Measurements from ENCODE around the gene INO80E.

INO80E gene

DNA sequence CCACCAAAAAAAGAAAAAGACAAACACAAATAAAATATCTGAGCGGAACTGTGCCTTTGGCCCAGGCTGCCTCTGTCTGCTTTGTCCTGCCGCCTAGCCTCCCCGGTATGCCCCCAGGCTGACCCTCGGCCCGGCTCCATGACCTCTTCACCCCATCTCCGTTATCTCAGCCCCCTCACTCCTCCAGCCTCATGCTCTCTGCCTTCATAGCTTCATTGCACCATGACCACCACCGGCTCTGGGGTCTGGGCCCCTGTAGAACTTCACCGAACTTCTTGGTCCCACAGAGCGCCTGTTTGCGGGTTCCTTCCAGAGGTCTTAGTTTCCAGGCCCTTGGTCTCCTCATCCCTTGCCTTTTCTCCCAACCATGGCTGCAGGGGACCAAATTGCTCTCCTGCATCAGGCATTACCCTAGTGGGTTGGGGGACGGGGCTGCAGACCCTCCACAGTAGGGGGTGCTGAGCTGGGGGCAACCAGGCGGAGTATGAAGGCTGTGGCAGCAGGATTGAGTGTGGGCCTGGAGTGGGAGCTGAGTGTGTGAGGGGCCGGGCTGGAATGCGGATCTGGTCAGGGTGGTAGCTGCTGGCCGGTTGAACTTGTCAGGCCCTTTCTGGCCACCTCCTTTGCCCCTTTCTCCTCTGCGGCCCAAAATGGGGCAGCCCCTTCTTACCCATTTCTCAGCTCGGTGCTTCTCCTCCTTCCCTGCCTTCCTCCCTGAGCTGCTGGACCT is 7.5 kb upstream of the INO80E start:
- TF ChIP-seq, protein P1, sequence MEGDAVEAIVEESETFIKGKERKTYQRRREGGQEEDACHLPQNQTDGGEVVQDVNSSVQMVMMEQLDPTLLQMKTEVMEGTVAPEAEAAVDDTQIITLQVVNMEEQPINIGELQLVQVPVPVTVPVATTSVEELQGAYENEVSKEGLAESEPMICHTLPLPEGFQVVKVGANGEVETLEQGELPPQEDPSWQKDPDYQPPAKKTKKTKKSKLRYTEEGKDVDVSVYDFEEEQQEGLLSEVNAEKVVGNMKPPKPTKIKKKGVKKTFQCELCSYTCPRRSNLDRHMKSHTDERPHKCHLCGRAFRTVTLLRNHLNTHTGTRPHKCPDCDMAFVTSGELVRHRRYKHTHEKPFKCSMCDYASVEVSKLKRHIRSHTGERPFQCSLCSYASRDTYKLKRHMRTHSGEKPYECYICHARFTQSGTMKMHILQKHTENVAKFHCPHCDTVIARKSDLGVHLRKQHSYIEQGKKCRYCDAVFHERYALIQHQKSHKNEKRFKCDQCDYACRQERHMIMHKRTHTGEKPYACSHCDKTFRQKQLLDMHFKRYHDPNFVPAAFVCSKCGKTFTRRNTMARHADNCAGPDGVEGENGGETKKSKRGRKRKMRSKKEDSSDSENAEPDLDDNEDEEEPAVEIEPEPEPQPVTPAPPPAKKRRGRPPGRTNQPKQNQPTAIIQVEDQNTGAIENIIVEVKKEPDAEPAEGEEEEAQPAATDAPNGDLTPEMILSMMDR (conservative IDR thresholded peaks at IDR 0.05; ENCODE audit: control insufficient read depth, insufficient read depth, low read depth, low read length), result no peak
- H3K4me3 ChIP-seq (ENCODE audit: control insufficient read depth, low read depth, low read length), result no peak overlapping the region
- no peak for DNase-seq (ENCODE audit: low read depth)

DNA sequence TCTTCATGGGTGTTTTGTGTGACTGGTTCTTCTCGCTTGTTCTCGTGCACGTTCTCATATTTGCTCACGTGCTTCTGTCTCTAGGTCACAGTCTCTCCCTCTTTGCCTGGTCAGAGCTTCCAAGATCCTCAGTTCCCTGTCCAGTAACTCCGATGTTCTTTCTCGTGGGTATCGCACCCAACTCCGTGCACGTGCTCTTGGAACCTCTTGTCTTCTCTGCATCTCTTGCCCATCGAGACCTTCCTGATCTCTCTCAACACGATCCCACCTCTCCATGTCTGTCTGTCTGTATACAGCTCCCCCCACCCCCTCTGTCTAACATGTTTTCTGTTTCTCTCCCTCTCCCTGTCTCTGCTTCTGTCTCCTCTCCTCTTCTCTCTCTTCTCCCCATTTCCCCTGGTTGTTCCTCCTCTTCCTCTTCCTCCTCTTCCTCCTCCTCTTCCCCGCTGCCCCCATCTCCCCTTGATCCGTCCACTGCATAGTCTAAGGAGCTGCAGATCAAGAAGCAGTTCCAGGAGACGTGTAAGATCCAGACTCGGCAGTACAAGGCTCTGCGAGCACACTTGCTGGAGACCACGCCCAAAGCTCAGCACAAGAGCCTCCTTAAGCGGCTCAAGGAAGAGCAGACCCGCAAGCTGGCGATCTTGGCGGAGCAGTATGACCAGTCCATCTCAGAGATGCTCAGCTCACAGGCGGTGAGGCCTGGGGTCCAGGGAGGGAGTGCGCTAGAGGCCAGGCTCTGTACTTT is 6.8 kb upstream of the INO80E start:
- TF ChIP-seq, protein P1 (conservative IDR thresholded peaks at IDR 0.05; ENCODE audit: control insufficient read depth, insufficient read depth, low read depth, low read length), result no peak
- no peak for DNase-seq (ENCODE audit: low read depth)
- H3K4me3 ChIP-seq (ENCODE audit: control insufficient read depth, low read depth, low read length), result no peak overlapping the region

DNA sequence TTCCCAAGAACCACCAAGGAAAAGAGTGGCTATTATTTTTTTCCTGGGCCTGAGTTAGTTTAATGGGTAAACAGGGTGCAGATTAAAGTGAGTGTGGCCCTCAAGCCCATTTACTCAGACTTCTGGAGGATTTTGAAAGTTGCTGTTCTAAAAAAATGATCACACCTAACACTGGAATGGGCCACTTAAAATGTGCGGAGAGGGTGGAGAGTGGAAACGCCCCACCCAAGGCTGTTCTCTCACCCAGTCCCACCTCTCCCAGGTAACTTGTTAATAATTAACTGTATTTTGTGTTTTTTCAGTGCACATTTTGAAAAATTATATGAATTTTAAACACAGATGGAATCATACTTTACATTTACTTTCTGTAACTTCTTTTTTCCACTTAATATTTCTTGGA is 6.0 kb upstream of the INO80E start:
- TF ChIP-seq, protein P1 (conservative IDR thresholded peaks at IDR 0.05; ENCODE audit: control insufficient read depth, insufficient read depth, low read depth, low read length), result no peak
- H3K4me3 ChIP-seq (ENCODE audit: control insufficient read depth, low read depth, low read length), result no peak overlapping the region
- no peak for DNase-seq (ENCODE audit: low read depth)

DNA sequence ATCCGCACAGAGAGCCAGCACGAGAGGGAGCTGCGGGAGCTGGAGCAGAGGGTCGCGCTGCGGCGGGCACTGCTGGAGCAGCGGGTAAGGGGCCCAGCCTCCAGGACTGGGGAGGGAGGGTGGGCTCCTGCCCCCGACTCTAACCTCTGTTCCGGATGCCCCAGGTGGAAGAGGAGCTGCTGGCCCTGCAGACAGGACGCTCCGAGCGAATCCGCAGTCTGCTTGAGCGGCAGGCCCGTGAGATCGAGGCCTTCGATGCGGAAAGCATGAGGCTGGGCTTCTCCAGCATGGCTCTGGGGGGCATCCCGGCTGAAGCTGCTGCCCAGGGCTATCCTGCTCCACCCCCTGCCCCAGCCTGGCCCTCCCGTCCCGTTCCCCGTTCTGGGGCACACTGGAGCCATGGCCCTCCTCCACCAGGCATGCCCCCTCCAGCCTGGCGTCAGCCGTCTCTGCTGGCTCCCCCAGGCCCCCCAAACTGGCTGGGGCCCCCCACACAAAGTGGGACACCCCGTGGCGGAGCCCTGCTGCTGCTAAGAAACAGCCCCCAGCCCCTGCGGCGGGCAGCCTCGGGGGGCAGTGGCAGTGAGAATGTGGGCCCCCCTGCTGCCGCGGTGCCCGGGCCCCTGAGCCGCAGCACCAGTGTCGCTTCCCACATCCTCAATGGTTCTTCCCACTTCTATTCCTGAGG is 5.0 kb upstream of the INO80E start:
- DNase-seq (ENCODE audit: low read depth), result no peak
- no peak overlapping the region for H3K4me3 ChIP-seq (ENCODE audit: control insufficient read depth, low read depth, low read length)
- TF ChIP-seq, protein P1 (conservative IDR thresholded peaks at IDR 0.05; ENCODE audit: control insufficient read depth, insufficient read depth, low read depth, low read length), result no peak

DNA sequence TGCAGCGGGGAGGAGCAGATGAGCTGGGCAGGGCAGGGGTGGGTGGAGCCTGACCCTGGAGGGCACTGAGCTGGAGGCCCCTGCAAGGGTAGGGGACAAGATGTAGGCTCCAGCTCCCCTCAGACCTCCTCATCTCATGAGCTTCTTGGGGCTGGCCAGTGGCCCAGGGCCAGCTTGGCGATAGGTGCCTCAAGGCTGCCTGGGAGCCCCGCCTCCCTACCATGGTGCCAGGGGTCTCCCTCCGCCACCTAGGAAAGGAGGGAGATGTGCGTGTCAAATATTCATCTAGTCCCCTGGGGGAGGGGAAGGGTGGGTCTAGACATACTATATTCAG is 4.5 kb upstream of the INO80E start:
- TF ChIP-seq, protein P1 (conservative IDR thresholded peaks at IDR 0.05; ENCODE audit: control insufficient read depth, insufficient read depth, low read depth, low read length), result no peak
- no peak for DNase-seq (ENCODE audit: low read depth)
- no peak overlapping the region for H3K4me3 ChIP-seq (ENCODE audit: control insufficient read depth, low read depth, low read length)

DNA sequence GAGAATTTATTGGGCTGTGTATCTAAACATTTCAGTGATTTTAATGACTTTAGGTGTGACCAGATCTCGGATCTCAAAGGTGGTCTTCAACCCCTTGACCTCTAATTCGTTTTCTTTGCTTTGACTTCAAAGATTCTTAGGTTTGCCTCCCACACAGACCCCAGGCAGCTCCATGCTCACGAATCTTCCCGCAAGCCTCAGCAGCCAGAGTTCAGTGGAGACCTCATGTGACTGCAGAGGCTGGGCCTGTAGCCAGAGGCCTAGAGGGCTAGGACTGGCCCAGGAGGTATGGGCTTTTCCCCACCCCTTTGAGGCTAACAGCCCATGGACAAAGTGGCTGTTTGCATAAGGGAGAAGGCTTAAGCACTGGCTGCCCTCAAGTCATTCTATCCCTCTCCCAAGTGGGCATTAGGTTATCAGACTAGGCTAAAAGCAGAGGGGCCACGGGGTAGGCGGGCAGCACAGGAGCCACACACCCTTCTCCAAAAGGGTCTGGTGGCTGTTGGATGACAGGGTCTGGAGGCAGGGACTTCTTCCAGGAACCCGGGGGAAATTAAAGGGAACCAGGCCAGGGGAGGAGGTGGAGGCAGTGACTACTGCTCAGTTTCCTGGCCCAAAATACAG is 3.6 kb upstream of the INO80E start:
- no peak overlapping the region for H3K4me3 ChIP-seq (ENCODE audit: control insufficient read depth, low read depth, low read length)
- peak; percentile 38 for DNase-seq (ENCODE audit: low read depth)
- TF ChIP-seq, protein P1 (conservative IDR thresholded peaks at IDR 0.05; ENCODE audit: control insufficient read depth, insufficient read depth, low read depth, low read length), result no peak
